Measurements from ENCODE around the gene PALB2. TPM values are rescaled to one million over a fixed set of nuclear protein-coding genes. Genes with fewer than 3 reads are reported as not detected.

The PALB2 gene
- total RNA-seq, 4 donors from 2014 or later, result 9.1 to 16.0 (median 12.4) TPM

DNA sequence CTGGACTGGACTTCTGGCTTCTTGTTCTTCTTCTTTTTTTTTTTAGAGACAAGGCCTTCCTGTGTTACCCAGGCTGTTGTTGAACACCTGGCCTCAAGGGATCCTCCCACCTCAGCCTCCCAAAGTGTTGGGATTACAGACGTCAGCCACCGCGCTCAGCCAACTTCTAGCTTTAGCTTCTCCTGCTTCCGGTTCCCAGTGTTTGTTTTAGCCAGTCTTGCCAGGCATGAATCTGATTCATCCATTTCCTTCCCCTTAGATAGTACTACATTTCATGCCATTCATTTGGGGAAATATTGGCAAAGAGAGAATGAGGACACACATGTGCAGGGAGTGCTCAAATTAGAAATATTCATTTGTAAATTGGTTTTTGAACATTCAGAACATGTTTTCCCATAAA lies 32.9 kb downstream of the PALB2 start:
- WGBS, 2 donors, result 57 to 64% methylated on average over 4 of the region's 4 CpGs
- no peak overlapping the region for H3K4me3 ChIP-seq
- intact Hi-C loops (cut with DNase I), result no loop called here
- TF ChIP-seq, protein P1, sequence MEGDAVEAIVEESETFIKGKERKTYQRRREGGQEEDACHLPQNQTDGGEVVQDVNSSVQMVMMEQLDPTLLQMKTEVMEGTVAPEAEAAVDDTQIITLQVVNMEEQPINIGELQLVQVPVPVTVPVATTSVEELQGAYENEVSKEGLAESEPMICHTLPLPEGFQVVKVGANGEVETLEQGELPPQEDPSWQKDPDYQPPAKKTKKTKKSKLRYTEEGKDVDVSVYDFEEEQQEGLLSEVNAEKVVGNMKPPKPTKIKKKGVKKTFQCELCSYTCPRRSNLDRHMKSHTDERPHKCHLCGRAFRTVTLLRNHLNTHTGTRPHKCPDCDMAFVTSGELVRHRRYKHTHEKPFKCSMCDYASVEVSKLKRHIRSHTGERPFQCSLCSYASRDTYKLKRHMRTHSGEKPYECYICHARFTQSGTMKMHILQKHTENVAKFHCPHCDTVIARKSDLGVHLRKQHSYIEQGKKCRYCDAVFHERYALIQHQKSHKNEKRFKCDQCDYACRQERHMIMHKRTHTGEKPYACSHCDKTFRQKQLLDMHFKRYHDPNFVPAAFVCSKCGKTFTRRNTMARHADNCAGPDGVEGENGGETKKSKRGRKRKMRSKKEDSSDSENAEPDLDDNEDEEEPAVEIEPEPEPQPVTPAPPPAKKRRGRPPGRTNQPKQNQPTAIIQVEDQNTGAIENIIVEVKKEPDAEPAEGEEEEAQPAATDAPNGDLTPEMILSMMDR (IDR thresholded peaks at IDR 0.05), result no peak
- no peak for TF ChIP-seq POLR2A (IDR thresholded peaks at IDR 0.05)
- H3K4me1 ChIP-seq, result no peaks in the 10 kb centered on the region
- H3K27me3 ChIP-seq, result no peaks in the 10 kb centered on the region
- H3K36me3 ChIP-seq, result peaks cover 0 to 100% (median 4%) of the 10 kb centered on the region in 3 donors
- no peak overlapping the region for H3K27ac ChIP-seq
- DNase-seq, result no peak
- H3K9me3 ChIP-seq, result no peaks in the 10 kb centered on the region

GRCh38 chr16:23607726-23608125 lies 33.4 kb downstream of the PALB2 start:
- H3K27me3 ChIP-seq, result no peaks in the 10 kb centered on the region
- no peak for DNase-seq
- no peak overlapping the region for H3K4me3 ChIP-seq
- 51 to 60% methylated on average over 6 of the region's 6 CpGs for WGBS, 2 donors
- peaks cover 0 to 100% (median 4%) of the 10 kb centered on the region in 3 donors for H3K36me3 ChIP-seq
- TF ChIP-seq, protein P1 (IDR thresholded peaks at IDR 0.05), result no peak
- no peak for TF ChIP-seq POLR2A (IDR thresholded peaks at IDR 0.05)
- intact Hi-C loops (cut with DNase I), result no loop called here
- no peaks in the 10 kb centered on the region for H3K9me3 ChIP-seq
- no peak overlapping the region for H3K27ac ChIP-seq
- no peaks in the 10 kb centered on the region for H3K4me1 ChIP-seq

GRCh38 chr16:23597003-23597756 lies 43.9 kb downstream of the PALB2 start:
- 72 to 78% methylated on average over 11 of the region's 11 CpGs for WGBS, 2 donors
- Histone ChIP-seq H3K27me3 (no peaks in the 10 kb centered on the region), H3K27ac (peak overlapping the region in 1 of 4 donors; percentile 82), H3K4me3 (no peak overlapping the region), H3K9me3 (no peaks in the 10 kb centered on the region), H3K4me1 (peaks cover 17 to 34% (median 22%) of the 10 kb centered on the region in 3 donors), H3K36me3 (peaks cover 0 to 39% (median 0%) of the 10 kb centered on the region in 3 donors)
- DNase-seq, result no peak
- intact Hi-C loops (cut with DNase I), result no loop called here
- TF ChIP-seq POLR2A (IDR thresholded peaks at IDR 0.05), result no peak
- TF ChIP-seq, protein P1 (IDR thresholded peaks at IDR 0.05), result peak in 1 of 6 experiments; percentile 9

DNA sequence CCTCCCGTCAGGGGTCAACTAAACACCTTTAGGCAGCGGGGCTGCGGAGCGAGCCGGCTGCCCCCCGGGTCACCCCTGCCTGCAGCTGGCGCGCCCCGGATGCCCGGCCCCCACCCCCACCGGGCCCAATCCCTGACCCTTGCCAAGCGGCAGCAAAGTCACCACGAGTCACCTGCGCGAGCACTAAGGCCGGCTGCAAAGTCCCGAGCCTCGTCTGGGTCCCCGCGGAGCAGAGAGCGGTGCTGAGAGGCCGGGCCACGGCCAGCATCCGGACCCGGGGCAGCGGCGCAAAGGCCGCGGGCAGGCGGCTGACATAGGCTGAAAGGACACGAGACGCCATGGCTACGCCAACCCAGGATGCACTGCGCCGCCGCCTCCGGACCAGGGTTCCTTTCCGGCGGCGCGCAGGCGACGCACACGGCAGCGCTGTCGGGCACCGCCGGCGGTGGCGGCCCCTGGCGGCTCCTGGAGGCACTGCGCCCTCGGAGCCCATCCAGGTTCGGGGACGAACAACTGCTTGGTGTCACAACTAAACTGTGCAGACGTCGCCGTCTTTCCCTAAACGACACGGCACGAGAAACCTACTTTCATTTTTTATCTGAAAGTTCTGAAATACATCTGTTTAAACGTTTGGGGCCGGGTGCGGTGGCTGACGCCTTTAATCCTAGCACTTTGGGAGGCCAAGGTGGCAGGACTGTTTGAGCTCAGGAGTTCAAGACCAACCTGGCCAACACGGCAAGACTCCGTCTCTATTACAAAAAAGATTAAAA lies 45.0 kb downstream of the PALB2 start, which contains the start of gene NDUFAB1:
Gene NDUFAB1, minus strand, starts transcription at position 366 of the 770 bp plus-strand sequence. Its CDS starts 26 bp downstream, at position 340.
- Histone ChIP-seq H3K4me3 (peak within 1 kb of the TSS; percentile 74 to 99 (median 92)), H3K36me3 (peaks cover 0 to 39% (median 5%) of the 10 kb centered on the region in 3 donors), H3K27me3 (no peaks in the 10 kb centered on the region), H3K4me1 (peaks cover 17 to 34% (median 22%) of the 10 kb centered on the region in 3 donors), H3K9me3 (no peaks in the 10 kb centered on the region), H3K27ac (peak within 1 kb of the TSS; percentile 82 to 93 (median 88))
- intact Hi-C loops (cut with DNase I), result no loop called here
- peak; percentile 23 for DNase-seq
- 3 to 5% methylated on average over 12 of the region's 67 CpGs for WGBS, 2 donors
- TF ChIP-seq, protein P1 (IDR thresholded peaks at IDR 0.05), result peak; percentile 99 to 100 (median 100)
- peak in 1 of 4 donors; percentile 43 for TF ChIP-seq POLR2A (IDR thresholded peaks at IDR 0.05)

All from esophagus squamous epithelium (tissue), 5 donors.